Fibroblast of skin of right biceps (primary cell): ENCODE results near the gene IFITM5.
"Not testable (repeated sequence)": the region's sequence is repeated elsewhere in the genome, so short reads cannot be mapped to it uniquely, and the experiment has no call there.

Source experiments
- DNase-seq: peaks from one replicate; pipeline ENCODE4 v3.0.0-alpha.2; 2013

IFITM5 gene

GRCh38 chr11:299081-299891 is at the start of gene IFITM5:
IFITM5 (minus strand) TSS chr11:299526; CDS start chr11:299490, 36 bp downstream.
- no peak for DNase-seq

DNA sequence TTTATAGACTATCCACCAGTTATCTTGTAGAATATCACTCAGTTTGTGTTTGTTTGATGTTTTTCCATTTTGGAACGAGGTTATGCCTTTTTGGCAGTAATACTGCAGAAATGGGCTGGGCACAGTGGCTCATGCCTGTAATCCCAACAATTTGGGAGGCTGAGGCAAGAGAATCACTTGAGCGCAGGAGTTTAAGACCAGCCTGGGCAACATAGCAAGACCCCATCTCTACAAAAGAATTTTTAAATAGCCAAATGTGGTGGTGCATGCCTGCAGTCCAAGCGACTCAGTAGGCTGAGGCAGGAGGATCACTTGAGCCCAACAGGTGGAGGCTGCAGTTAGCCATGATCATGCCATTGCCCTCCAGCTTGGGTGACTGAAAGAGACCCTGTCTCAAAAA is 47.2 kb upstream of the IFITM5 start:
- DNase-seq = no peak

DNA sequence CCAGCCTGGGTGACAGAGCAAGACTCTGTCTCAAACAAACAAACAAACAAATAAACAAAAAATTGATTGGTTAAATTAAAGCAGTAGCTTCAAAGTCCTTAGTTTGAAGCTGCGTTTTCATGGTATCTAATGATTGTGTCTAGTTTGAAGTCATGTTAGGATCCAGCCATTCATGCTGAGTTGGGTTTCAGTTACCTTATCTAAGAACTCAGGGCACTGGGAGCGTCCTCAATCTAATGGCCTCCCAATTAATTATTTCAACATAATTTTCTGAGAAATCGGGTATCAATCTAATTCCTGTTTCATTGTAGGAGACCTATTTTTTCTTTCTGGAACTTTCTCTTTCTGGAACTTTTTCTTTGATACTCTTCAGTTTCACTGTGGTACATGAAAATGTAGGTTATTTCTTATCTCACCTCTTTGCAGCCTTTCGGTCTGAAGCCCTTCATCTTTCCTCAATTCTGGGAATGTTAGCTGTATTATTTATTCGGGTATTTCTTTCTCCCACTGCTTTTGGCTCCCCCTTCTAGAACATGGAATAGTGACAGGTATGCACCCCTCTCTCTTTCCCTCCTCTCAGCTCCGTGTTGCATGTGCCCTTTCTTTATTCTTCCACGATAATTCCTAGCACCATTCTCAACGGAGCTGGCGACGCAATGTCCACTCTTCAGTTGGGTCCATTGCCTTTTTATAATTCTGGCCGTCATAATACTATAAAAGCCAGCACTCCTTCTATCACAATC is 45.7 kb upstream of the IFITM5 start:
- DNase-seq = no peak

DNA sequence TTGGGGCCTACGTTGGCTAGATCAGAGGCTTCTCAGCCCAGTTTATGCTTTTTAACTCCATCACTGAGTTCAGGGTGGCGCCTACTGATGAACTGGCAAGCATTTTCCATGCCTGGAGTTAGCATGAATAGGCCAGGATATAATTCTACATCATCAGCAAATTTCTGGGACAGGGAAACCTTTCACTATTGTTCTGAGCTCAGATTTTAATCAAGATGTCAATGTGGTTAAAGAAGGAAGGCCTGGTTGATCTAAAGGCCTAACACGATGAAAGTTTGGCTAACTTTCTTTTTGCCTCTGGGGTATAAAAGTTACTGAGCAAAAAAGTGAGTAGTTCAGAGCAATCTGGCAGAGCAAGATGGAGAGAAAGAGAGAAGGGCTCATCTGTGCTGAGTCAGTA is 43.0 kb upstream of the IFITM5 start:
- DNase-seq = no peak

DNA sequence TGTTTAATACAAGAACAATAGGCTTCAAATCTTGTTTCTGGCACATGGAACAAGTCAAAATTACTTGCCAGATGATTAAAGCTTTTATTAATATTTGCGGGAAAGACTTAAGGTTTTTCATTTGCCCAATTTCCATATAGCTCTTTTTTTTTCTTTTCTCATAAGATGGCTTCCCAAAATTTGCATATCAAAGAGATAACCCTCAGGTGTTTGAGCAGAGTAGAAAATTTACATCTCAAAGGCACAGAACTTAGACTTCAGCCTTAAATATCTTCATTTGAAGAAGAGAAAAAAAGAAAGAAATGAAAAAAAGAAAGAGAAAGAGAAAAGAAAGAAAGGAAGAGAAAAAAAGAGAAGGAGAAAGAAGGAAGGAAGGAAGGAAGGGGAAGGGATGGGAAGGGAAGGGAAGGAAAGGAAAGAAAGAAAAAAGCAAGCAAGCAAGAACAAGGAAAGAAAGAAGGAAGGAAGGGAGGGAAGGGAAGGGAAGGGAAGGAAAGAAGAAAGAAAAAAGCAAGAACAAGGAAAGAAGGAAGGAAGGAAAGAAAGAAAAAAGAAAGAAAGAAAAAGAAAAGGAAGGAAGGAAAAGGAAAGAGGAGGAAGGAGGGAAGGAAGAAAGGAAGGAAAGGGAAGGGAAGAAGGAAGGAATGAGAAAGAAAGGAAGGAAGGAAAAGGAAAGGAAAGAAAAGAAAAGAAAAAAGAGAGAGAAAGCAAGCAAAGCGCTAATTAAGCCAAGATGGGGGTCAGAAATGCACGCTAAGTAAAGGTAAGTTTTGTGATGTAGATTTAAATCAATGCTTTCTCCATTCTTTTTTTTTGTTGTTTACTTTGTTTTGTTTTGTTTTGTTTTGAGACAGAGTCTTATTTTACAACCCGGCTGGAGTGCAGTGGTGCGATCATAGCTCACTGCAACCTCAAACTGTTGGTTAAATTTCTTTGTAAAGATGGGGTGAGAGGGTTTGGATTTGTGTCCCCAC is 41.5 kb upstream of the IFITM5 start:
- DNase-seq = no peak

GRCh38 chr11:339963-340362 is 40.6 kb upstream of the IFITM5 start:
- DNase-seq = no peak

- no peak for DNase-seq
These were observed 38.4 kb upstream of the IFITM5 start for GRCh38 chr11:337711-338110.

- DNase-seq = no peak
These were observed 37.4 kb upstream of the IFITM5 start for GRCh38 chr11:336659-337198.

GRCh38 chr11:335779-336658 is 36.7 kb upstream of the IFITM5 start:
- DNase-seq = peak; percentile 43

- peak; percentile 38 for DNase-seq
These were observed 35.1 kb upstream of the IFITM5 start for GRCh38 chr11:334264-334994.

DNA sequence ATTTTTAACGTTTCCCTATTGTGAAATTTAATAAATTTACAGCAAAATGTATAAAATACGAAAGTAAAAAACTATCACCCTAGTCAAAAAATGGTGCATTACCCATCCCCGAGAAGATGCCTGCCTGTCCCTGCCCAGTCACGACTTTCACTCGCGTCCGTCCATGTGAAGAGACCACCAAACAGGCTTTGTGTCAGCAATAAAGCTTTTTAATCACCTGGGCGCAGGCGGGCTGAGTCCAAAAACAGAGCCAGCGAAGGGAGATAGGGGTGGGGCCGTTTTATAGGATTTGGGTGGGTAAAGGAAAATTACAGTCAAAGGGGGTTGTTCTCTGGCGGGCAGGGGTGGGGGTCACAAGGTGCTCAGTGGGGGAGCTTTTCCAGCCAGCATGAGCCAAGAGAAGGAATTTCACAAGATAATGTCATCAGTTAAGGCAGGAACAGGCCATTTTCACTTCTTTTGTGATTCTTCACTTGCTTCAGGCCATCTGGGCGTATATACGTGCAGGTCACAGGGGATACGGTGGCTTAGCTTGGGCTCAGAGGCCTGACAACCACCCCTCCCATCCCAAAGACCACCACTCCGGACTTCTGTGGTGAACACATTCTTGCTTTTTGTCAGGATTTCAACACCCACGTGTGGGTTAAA is 34.4 kb upstream of the IFITM5 start:
- DNase-seq = not testable (repeated sequence)

- no peak for DNase-seq
These were observed 33.5 kb upstream of the IFITM5 start for GRCh38 chr11:332651-333480.

- no peak for DNase-seq
These were observed 32.2 kb upstream of the IFITM5 start for GRCh38 chr11:331358-332060.

DNA sequence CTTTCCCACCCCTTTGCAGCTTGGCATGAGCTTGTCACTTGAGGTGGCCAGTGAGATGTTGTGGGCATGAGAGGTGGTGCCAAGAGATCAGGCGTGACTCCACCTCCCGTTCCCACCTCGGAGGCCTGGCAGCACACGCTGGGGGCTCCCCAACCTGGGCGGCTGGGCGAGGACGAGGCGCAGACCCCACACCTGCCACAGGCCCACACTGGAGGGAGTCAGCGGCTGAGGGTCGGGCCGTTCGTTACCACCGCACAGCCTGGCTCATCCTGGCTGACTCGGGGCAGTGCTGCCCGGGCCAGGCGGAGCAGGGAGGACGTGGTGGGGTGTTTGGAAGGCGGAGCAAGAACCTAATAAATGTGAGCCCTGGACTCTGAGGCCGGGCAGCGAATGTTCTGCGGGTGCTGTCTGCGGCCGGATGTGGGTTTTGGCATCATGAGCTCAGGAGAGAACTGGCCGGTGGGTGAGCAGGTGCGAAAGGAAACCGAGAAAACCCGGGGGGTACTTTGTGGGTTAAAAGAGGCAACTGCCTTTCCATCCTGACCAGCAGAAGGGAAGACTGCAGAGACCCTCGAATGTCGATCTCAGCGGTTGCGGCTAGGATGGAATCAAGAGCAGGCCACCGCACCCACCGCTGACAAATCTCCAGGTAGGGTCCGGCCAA is 31.5 kb upstream of the IFITM5 start:
- no peak for DNase-seq

DNA sequence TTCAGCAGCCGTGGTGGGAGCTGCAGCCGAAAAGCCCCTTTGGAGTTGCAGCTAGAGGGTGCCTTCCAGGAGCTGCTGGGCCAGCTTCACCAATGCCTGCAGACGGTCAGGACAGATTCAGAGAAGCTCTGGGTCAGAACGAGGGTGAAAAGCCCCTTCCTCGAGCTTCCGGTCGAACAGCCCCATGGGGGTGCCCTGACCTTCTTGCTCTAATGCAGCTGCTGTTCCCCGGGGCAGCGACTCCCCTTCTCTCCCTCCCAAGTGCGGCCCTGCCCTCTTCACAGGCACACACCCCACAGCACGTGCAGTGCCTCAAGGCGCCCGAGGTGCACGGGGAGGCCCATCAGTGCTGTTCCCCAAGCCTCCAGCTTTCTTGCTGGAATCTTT is 31.0 kb upstream of the IFITM5 start:
- no peak for DNase-seq

DNA sequence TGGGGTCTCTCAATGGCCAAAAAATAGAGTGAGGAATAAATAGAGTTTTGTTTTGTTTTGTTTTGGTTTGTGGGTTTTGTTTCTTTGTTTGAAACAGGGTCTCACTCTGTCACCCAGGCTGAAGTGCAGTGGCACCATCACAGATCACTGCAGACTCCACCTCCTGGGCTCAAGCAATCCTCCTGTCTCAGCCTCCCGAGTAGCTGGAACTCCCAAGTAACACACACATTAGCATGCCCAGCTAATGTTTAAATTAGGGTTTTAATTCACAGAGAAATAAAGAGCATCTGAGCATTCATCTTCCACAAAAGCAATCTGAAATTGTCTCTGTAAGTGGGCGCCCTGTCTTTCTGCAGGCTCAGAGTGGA is 30.5 kb upstream of the IFITM5 start:
- no peak for DNase-seq

DNA sequence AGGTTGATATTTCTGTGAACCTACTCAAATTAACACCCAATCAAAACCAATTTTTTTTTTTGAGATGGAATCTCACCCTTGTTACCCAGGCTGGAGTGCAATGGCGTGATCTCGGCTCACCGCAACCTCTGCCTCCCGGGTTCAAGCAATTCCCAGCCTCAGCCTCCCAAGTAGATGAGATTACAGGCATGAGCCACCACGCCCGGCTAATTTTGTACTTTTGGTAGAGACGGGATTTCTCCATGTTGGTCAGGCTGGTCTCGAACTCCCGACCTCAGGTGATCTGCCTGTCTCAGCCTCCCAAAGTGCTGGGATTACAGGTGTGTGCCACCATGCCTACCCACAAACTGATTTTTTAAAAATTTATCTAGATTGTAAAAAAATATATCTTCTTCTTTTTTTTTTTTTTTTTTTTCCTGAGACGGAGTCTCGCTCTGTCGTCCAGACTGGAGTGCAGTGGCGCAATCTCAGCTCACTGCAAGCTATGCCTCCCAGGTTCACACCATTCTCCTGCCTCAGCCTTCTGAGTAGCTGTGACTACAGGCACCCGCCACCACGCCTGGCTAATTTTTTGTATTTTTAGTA is 29.3 kb upstream of the IFITM5 start:
- DNase-seq = not testable (repeated sequence)

- DNase-seq = no peak
These were observed 28.7 kb upstream of the IFITM5 start for GRCh38 chr11:328012-328411.
